ENCODE data around the gene GPC5. TPM values are rescaled to one million over a fixed set of nuclear protein-coding genes. Genes with fewer than 3 reads are reported as not detected.
A peak's percentile ranks its signal among the peaks of the same experiment; 100 is the strongest.

Gene GPC5
- polyA plus RNA-seq, 4 donors = 0.18 to 0.86 TPM; not detected in 2

GRCh38 chr13:91622778-91623550 lies 224.5 kb downstream of the GPC5 start:
- Histone ChIP-seq H3K27me3 (ENCODE audit: control insufficient read depth in 3 of 3, insufficient read depth in 3 of 3, low read length in 3 of 3) (no peaks in the 10 kb centered on the region), H3K9me3 (ENCODE audit: control insufficient read depth in 2 of 2, insufficient read depth in 1 of 2, low read depth in 1 of 2, low read length in 1 of 2) (no peaks in the 10 kb centered on the region), H3K4me3 (ENCODE audit: low read depth in 1 of 3, low read length in 3 of 3) (no peak overlapping the region), H3K4me1 (ENCODE audit: control insufficient read depth in 3 of 3, insufficient read depth in 2 of 3, low read depth in 1 of 3, low read length in 2 of 3) (no peaks in the 10 kb centered on the region), H3K36me3 (ENCODE audit: control insufficient read depth in 3 of 3, insufficient read depth in 2 of 3, low read depth in 1 of 3, low read length in 3 of 3) (no peaks in the 10 kb centered on the region), H3K27ac (ENCODE audit: low read depth in 1 of 3, low read length in 2 of 3) (no peak overlapping the region)
- no peak for DNase-seq
- 61 to 70% (median 65%) methylated on average over 3 of the region's 3 CpGs for WGBS, 3 donors
- FAIRE-seq = no peak

- no peaks in the 10 kb centered on the region for H3K4me1 ChIP-seq (ENCODE audit: control insufficient read depth in 3 of 3, insufficient read depth in 2 of 3, low read depth in 1 of 3, low read length in 2 of 3)
- DNase-seq (no peak), FAIRE-seq (no peak)
- H3K36me3 ChIP-seq (ENCODE audit: control insufficient read depth in 3 of 3, insufficient read depth in 2 of 3, low read depth in 1 of 3, low read length in 3 of 3) = no peaks in the 10 kb centered on the region
- no peaks in the 10 kb centered on the region for H3K27me3 ChIP-seq (ENCODE audit: control insufficient read depth in 3 of 3, insufficient read depth in 3 of 3, low read length in 3 of 3)
- no peaks in the 10 kb centered on the region for H3K9me3 ChIP-seq (ENCODE audit: control insufficient read depth in 2 of 2, insufficient read depth in 1 of 2, low read depth in 1 of 2, low read length in 1 of 2)
- WGBS, 3 donors = 63 to 80% (median 66%) methylated on average over 3 of the region's 3 CpGs
- no peak overlapping the region for H3K27ac ChIP-seq (ENCODE audit: low read depth in 1 of 3, low read length in 2 of 3)
- H3K4me3 ChIP-seq (ENCODE audit: low read depth in 1 of 3, low read length in 3 of 3) = no peak overlapping the region
Observed at GRCh38 chr13:91627952-91628739, 229.7 kb downstream of the GPC5 start.

GRCh38 chr13:91630946-91631345 lies 232.5 kb downstream of the GPC5 start:
- 91 to 96% (median 92%) methylated on average over 1 of the region's 1 CpG for WGBS, 3 donors
- FAIRE-seq = no peak
- H3K9me3 ChIP-seq (ENCODE audit: control insufficient read depth in 2 of 2, insufficient read depth in 1 of 2, low read depth in 1 of 2, low read length in 1 of 2) = no peaks in the 10 kb centered on the region

GRCh38 chr13:91632086-91632485 lies 233.7 kb downstream of the GPC5 start:
- FAIRE-seq = no peak
- no peak overlapping the region for H3K4me3 ChIP-seq (ENCODE audit: low read depth in 1 of 3, low read length in 3 of 3)
- 63 to 75% (median 64%) methylated on average over 3 of the region's 3 CpGs for WGBS, 3 donors
- no peaks in the 10 kb centered on the region for H3K27me3 ChIP-seq (ENCODE audit: control insufficient read depth in 3 of 3, insufficient read depth in 3 of 3, low read length in 3 of 3)
- H3K27ac ChIP-seq (ENCODE audit: low read depth in 1 of 3, low read length in 2 of 3) = no peak overlapping the region
- no peaks in the 10 kb centered on the region for H3K36me3 ChIP-seq (ENCODE audit: control insufficient read depth in 3 of 3, insufficient read depth in 2 of 3, low read depth in 1 of 3, low read length in 3 of 3)
- no peak for DNase-seq
- H3K9me3 ChIP-seq (ENCODE audit: control insufficient read depth in 2 of 2, insufficient read depth in 1 of 2, low read depth in 1 of 2, low read length in 1 of 2) = no peaks in the 10 kb centered on the region
- no peaks in the 10 kb centered on the region for H3K4me1 ChIP-seq (ENCODE audit: control insufficient read depth in 3 of 3, insufficient read depth in 2 of 3, low read depth in 1 of 3, low read length in 2 of 3)

More at GRCh38 chr13:91630946-91631345, 232.5 kb downstream of the GPC5 start:
- H3K4me1 ChIP-seq (ENCODE audit: control insufficient read depth in 3 of 3, insufficient read depth in 2 of 3, low read depth in 1 of 3, low read length in 2 of 3) = no peaks in the 10 kb centered on the region
- H3K27ac ChIP-seq (ENCODE audit: low read depth in 1 of 3, low read length in 2 of 3) = no peak overlapping the region
- no peaks in the 10 kb centered on the region for H3K36me3 ChIP-seq (ENCODE audit: control insufficient read depth in 3 of 3, insufficient read depth in 2 of 3, low read depth in 1 of 3, low read length in 3 of 3)
- H3K4me3 ChIP-seq (ENCODE audit: low read depth in 1 of 3, low read length in 3 of 3) = no peak overlapping the region
- DNase-seq = no peak
- H3K27me3 ChIP-seq (ENCODE audit: control insufficient read depth in 3 of 3, insufficient read depth in 3 of 3, low read length in 3 of 3) = no peaks in the 10 kb centered on the region

GRCh38 chr13:91639330-91639729 lies 240.9 kb downstream of the GPC5 start:
- Histone ChIP-seq H3K4me1 (ENCODE audit: control insufficient read depth in 3 of 3, insufficient read depth in 2 of 3, low read depth in 1 of 3, low read length in 2 of 3) (no peaks in the 10 kb centered on the region), H3K36me3 (ENCODE audit: control insufficient read depth in 3 of 3, insufficient read depth in 2 of 3, low read depth in 1 of 3, low read length in 3 of 3) (no peaks in the 10 kb centered on the region), H3K4me3 (ENCODE audit: low read depth in 1 of 3, low read length in 3 of 3) (no peak overlapping the region), H3K27ac (ENCODE audit: low read depth in 1 of 3, low read length in 2 of 3) (no peak overlapping the region), H3K9me3 (ENCODE audit: control insufficient read depth in 2 of 2, insufficient read depth in 1 of 2, low read depth in 1 of 2, low read length in 1 of 2) (no peaks in the 10 kb centered on the region), H3K27me3 (ENCODE audit: control insufficient read depth in 3 of 3, insufficient read depth in 3 of 3, low read length in 3 of 3) (no peaks in the 10 kb centered on the region)
- FAIRE-seq = no peak
- 76 to 83% (median 78%) methylated on average over 5 of the region's 5 CpGs for WGBS, 3 donors
- DNase-seq = no peak

- no peak for DNase-seq
- no peak overlapping the region for H3K4me3 ChIP-seq (ENCODE audit: low read depth in 1 of 3, low read length in 3 of 3)
- H3K27ac ChIP-seq (ENCODE audit: low read depth in 1 of 3, low read length in 2 of 3) = no peak overlapping the region
- FAIRE-seq = no peak
- no peaks in the 10 kb centered on the region for H3K27me3 ChIP-seq (ENCODE audit: control insufficient read depth in 3 of 3, insufficient read depth in 3 of 3, low read length in 3 of 3)
- H3K9me3 ChIP-seq (ENCODE audit: control insufficient read depth in 2 of 2, insufficient read depth in 1 of 2, low read depth in 1 of 2, low read length in 1 of 2) = no peaks in the 10 kb centered on the region
- WGBS, 3 donors = 37 to 72% (median 67%) methylated on average over 2 of the region's 2 CpGs
- H3K4me1 ChIP-seq (ENCODE audit: control insufficient read depth in 3 of 3, insufficient read depth in 2 of 3, low read depth in 1 of 3, low read length in 2 of 3) = no peaks in the 10 kb centered on the region
- no peaks in the 10 kb centered on the region for H3K36me3 ChIP-seq (ENCODE audit: control insufficient read depth in 3 of 3, insufficient read depth in 2 of 3, low read depth in 1 of 3, low read length in 3 of 3)
Observed at GRCh38 chr13:91643394-91643793, 245.0 kb downstream of the GPC5 start.

GRCh38 chr13:91644806-91645205 lies 246.4 kb downstream of the GPC5 start:
- no peaks in the 10 kb centered on the region for H3K4me1 ChIP-seq (ENCODE audit: control insufficient read depth in 3 of 3, insufficient read depth in 2 of 3, low read depth in 1 of 3, low read length in 2 of 3)
- FAIRE-seq (no peak), DNase-seq (no peak)
- H3K27ac ChIP-seq (ENCODE audit: low read depth in 1 of 3, low read length in 2 of 3) = no peak overlapping the region
- no peaks in the 10 kb centered on the region for H3K9me3 ChIP-seq (ENCODE audit: control insufficient read depth in 2 of 2, insufficient read depth in 1 of 2, low read depth in 1 of 2, low read length in 1 of 2)
- no peaks in the 10 kb centered on the region for H3K27me3 ChIP-seq (ENCODE audit: control insufficient read depth in 3 of 3, insufficient read depth in 3 of 3, low read length in 3 of 3)
- no peaks in the 10 kb centered on the region for H3K36me3 ChIP-seq (ENCODE audit: control insufficient read depth in 3 of 3, insufficient read depth in 2 of 3, low read depth in 1 of 3, low read length in 3 of 3)
- no peak overlapping the region for H3K4me3 ChIP-seq (ENCODE audit: low read depth in 1 of 3, low read length in 3 of 3)

GRCh38 chr13:91647361-91647990 lies 249.1 kb downstream of the GPC5 start:
- no peaks in the 10 kb centered on the region for H3K36me3 ChIP-seq (ENCODE audit: control insufficient read depth in 3 of 3, insufficient read depth in 2 of 3, low read depth in 1 of 3, low read length in 3 of 3)
- H3K4me1 ChIP-seq (ENCODE audit: control insufficient read depth in 3 of 3, insufficient read depth in 2 of 3, low read depth in 1 of 3, low read length in 2 of 3) = no peaks in the 10 kb centered on the region
- no peaks in the 10 kb centered on the region for H3K27me3 ChIP-seq (ENCODE audit: control insufficient read depth in 3 of 3, insufficient read depth in 3 of 3, low read length in 3 of 3)
- no peak overlapping the region for H3K27ac ChIP-seq (ENCODE audit: low read depth in 1 of 3, low read length in 2 of 3)
- no peaks in the 10 kb centered on the region for H3K9me3 ChIP-seq (ENCODE audit: control insufficient read depth in 2 of 2, insufficient read depth in 1 of 2, low read depth in 1 of 2, low read length in 1 of 2)
- no peak overlapping the region for H3K4me3 ChIP-seq (ENCODE audit: low read depth in 1 of 3, low read length in 3 of 3)
- WGBS, 3 donors = 26 to 40% (median 28%) methylated on average over 3 of the region's 3 CpGs
- FAIRE-seq = no peak
- DNase-seq = peak; percentile 1 to 4

Data from small intestine (tissue), 7 donors.